ENCODE data around the gene SDK2. TPM values are rescaled to one million over a fixed set of nuclear protein-coding genes. Genes with fewer than 3 reads are reported as not detected.

Gene SDK2
- total and polyA plus RNA-seq, 2 of the 4 experiments (the other 2 are of a cell fraction), result under 0.01 to 0.03 TPM

- no TSS peak for BruUV-seq (replicated peaks)
- H2AFZ ChIP-seq (replicated peaks; ENCODE audit: low read length, poor library complexity), result peak overlapping the region; percentile 32
- H3K56ac ChIP-seq (ENCODE audit: extremely low read depth, insufficient read depth, low read length), result no peak overlapping the region
- H4K91ac ChIP-seq (ENCODE audit: insufficient read depth, low read depth, low read length), result no peak overlapping the region
- H3K4me1 ChIP-seq (ENCODE audit: control insufficient read depth, insufficient read depth, low read length), result no peaks in the 10 kb centered on the region
- no peak overlapping the region for H2BK20ac ChIP-seq (ENCODE audit: low read depth, low read length)
- no peak overlapping the region for H3K18ac ChIP-seq (ENCODE audit: low read depth, low read length)
- no peak for DNase-seq
- no peak overlapping the region for H2BK5ac ChIP-seq (ENCODE audit: low read depth, low read length, poor library complexity, severe bottlenecking)
- H3K4ac ChIP-seq (ENCODE audit: low read depth, low read length), result no peak overlapping the region
- ChIA-PET CTCF (no interaction called here), POLR2A (ENCODE audit: unreplicated experiment) (no interaction called here)
- H3K36me3 ChIP-seq (ENCODE audit: control insufficient read depth, insufficient read depth, low read length), result no peaks in the 10 kb centered on the region
- WGBS, 2 experiments (ENCODE audit: extremely low coverage in 2 of 2, insufficient read length in 1 of 2), result 4% methylated on average over 45 of the region's 90 CpGs; no CpG with 5 or more reads in 1 of the 2 experiments
- H3K79me1 ChIP-seq (ENCODE audit: low read depth in 1 of 2, low read length in 2 of 2), result no peaks in the 10 kb centered on the region
- no peak overlapping the region for H4K5ac ChIP-seq (ENCODE audit: low read depth, low read length)
- H2BK15ac ChIP-seq (ENCODE audit: low read depth, low read length), result no peak overlapping the region
- no peak overlapping the region for H3K9ac ChIP-seq (ENCODE audit: low read depth, low read length)
- intact Hi-C loops (cut with micrococcal nuclease), result no loop called here
- H2AK5ac ChIP-seq (ENCODE audit: low read depth, low read length), result no peak overlapping the region
- H3K4me2 ChIP-seq (ENCODE audit: low read depth, low read length), result no peak overlapping the region
- H2AK9ac ChIP-seq (replicated peaks; ENCODE audit: low read depth, low read length, poor library complexity), result no peak overlapping the region
- no peak overlapping the region for H3K27ac ChIP-seq (ENCODE audit: insufficient read depth, low read length)
- H3K4me3 ChIP-seq (ENCODE audit: insufficient read depth, low read depth, low read length), result no peak overlapping the region
- no peak overlapping the region for H4K8ac ChIP-seq (ENCODE audit: low read depth in 2 of 2, low read length in 2 of 2)
- in situ Hi-C loops (cut with MboI; ENCODE audit: low sequenced_read_pairs), result no loop called here
- TF ChIP-seq CEBPB (IDR thresholded peaks at IDR 0.05; ENCODE audit: low read depth, low read length), result no peak
- no peak for TF ChIP-seq BHLHE40 (IDR thresholded peaks at IDR 0.05; ENCODE audit: low read depth, low read length)
- TF ChIP-seq ELK1 (IDR thresholded peaks at IDR 0.05; ENCODE audit: borderline replicate concordance, low read depth, low read length), result no peak
- no peak for TF ChIP-seq CTCF (conservative IDR thresholded peaks at IDR 0.05; ENCODE audit: low read depth, low read length)
- no peak for TF ChIP-seq SMC3 (IDR thresholded peaks at IDR 0.05; ENCODE audit: low read depth, low read length)
- no peak for TF ChIP-seq POLR2A (IDR thresholded peaks at IDR 0.05; ENCODE audit: low read depth, low read length)
- no peak for TF ChIP-seq RFX5 (IDR thresholded peaks at IDR 0.05; ENCODE audit: low read depth, low read length)
- H2BK120ac ChIP-seq (ENCODE audit: low read depth, low read length), result no peak overlapping the region
- no peaks in the 10 kb centered on the region for H3K9me3 ChIP-seq (ENCODE audit: control insufficient read depth, insufficient read depth, low read length)
- peaks cover 36% of the 10 kb centered on the region for H3K27me3 ChIP-seq (ENCODE audit: control insufficient read depth, insufficient read depth, low read length)
- no peak overlapping the region for H3K23ac ChIP-seq (ENCODE audit: low read depth, low read length)
- no peak overlapping the region for H3K14ac ChIP-seq (replicated peaks; ENCODE audit: low read depth, low read length)
- H3K9me1 ChIP-seq (ENCODE audit: insufficient read depth, low read length), result no peaks in the 10 kb centered on the region
- dilution Hi-C loops (cut with HindIII; ENCODE audit: low sequenced_read_pairs, unreplicated experiment), result no loop called here
- H4K20me1 ChIP-seq (ENCODE audit: insufficient read depth, low read length), result no peaks in the 10 kb centered on the region
- peak; percentile 79 for ATAC-seq (ENCODE audit: low read depth)
Observed at GRCh38 chr17:73645050-73645871, 1.0 kb upstream of the SDK2 start.
